ENCODE measurements around the gene ATP2B2.
"Not testable (repeated sequence)": the region's sequence is repeated elsewhere in the genome, so short reads cannot be mapped to it uniquely, and the experiment has no call there.

ATP2B2 gene

DNA sequence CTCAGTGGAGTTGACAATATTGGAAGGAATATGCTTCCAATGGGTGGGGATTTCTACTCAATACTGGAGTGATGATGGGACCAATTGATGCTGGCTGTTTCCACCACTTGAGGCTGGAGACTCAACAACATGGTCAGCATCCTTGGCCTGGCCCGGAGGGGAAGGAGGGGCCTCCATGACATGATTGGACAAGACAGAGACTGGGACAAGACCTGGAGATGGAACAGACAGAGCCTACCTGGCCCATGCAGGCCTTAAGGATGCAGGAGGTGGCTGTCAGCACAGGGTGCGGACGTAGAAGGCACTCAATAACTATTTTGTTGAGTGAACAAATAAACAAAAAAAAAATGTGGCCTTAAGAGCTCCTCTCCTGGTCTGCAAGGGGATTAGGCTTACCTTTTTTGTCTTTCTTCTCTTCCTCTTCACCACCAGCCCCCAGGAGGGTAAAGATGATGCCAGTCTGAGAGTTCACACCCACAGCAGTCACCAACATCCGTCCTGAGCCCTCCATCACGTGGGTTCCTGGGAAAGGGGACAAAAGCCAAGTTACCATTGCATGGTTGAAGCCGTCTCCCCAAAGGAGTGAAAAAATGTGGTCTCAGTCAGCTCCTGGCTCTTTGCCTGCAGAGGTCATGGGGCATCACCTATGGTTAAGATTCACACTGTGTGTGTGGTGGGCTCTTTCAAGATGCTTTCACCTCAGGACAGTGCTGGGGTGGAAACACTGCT lies 117.3 kb downstream of the ATP2B2 start:
- DNase-seq (ENCODE audit: low read depth in 1 of 2, low spot score in 1 of 2) = no peak

- DNase-seq (ENCODE audit: low read depth in 1 of 2, low spot score in 1 of 2) = no peak
These were observed 119.3 kb downstream of the ATP2B2 start for GRCh38 chr3:10386121-10386520.

GRCh38 chr3:10384541-10385360 lies 120.6 kb downstream of the ATP2B2 start:
- DNase-seq (ENCODE audit: low read depth in 1 of 2, low spot score in 1 of 2) = no peak

GRCh38 chr3:10383850-10384248 lies 121.5 kb downstream of the ATP2B2 start:
- DNase-seq (ENCODE audit: low read depth in 1 of 2, low spot score in 1 of 2) = no peak

DNA sequence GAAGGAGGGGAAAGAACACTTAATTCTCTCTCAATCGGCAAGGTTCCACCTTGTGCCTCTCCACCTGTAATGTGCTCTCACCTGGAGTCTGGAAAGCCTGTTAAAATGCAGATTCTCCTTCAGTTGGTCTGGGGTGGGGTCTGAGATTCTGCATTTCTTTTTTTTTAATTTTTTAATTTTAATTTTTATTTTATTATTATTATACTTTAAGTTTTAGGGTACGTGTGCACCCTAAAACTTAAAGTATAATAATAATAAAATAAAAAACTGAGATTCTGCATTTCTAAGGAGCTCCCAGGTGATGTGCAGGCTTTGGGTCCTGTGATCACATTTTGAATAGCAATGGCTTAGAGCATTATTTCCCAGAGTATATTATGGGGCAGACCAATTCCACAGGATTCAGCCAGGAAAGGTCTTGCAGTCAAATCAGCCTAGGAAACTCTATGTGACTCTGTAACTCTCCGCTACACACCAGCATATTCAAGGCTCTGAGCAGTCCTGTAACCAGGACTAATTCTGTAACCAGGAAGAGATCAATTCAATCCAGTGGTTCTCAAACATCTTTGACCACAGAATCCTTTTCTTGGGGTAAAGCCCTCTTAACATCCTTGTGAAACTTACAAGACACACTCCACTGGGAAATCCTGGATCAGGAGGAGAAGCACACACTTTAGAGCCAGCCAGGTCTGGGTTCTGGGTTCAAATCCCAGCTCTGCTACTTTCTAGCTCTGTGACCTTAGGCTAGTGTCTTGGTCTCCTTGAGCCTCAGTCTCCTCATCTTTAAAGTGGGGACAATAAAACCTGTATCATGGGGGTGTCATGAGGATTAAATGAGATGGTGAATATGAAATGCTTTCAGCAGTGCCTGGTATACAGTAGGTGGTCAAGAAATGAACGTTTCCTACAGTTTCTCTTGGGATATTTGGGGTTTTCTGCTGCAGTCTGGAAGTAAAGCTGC lies 122.2 kb downstream of the ATP2B2 start:
- no peak for DNase-seq (ENCODE audit: low read depth in 1 of 2, low spot score in 1 of 2)

DNA sequence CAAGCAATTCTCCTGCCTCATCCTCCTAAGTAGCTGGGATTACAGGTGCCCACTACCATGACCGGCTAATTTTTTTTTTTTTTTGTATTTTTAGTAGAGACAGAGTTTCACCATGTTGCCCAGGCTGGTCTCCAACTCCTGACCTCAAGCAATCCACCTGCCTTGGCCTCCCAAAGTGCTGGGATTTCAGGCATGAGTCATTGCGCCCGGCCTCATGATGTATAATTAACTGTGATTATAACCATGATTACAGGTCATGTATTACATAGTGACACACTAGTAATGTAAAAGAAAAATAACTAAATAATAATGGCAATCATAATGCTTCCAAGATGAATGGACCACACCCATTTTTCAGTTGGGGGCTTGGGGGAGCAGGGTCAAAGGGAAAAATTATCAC lies 122.9 kb downstream of the ATP2B2 start:
- DNase-seq (ENCODE audit: low read depth in 1 of 2, low spot score in 1 of 2) = not testable (repeated sequence)

DNA sequence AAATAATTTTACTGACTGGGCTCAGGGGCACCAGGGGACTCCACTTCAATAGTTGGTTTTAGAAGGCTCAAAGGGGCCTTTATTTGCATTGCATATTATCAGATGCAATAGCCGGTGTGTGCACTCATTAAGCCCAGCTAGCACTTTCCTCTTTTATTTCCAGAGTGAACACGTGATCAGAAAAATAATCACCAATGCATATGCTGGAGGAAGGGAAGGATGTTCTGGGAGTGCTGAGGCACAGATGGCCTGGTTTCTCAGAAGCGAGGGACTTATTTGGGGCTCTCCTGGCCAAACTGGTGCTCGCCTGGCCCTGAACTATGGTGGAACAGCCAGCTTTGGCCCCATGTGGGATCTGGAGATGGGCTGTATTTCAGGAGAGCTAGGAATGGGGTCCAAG lies 124.0 kb downstream of the ATP2B2 start:
- no peak for DNase-seq (ENCODE audit: low read depth in 1 of 2, low spot score in 1 of 2)

- no peak for DNase-seq (ENCODE audit: low read depth in 1 of 2, low spot score in 1 of 2)
These were observed 124.5 kb downstream of the ATP2B2 start for GRCh38 chr3:10380906-10381305.

GRCh38 chr3:10379961-10380360 lies 125.4 kb downstream of the ATP2B2 start:
- no peak for DNase-seq (ENCODE audit: low read depth in 1 of 2, low spot score in 1 of 2)

DNA sequence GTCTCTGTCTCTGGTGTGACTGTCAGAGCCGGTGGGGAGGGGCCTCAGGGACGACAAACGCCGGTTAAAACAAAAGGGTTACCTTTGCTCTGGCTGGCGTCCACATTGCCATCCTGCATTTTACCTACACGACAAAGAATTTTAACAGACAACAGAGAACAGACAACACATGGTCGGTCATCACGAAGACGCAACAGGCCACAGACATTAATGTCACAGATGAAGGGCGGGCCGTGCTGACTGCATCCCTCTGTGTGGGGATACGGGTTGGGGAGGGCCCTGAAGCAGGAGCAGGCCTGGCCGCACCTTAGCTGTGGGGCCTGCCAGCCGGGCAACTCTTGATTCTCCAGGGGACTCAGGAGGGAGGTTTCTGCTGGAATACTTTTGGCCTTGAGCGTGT lies 126.2 kb downstream of the ATP2B2 start:
- DNase-seq (ENCODE audit: low read depth in 1 of 2, low spot score in 1 of 2) = no peak

DNA sequence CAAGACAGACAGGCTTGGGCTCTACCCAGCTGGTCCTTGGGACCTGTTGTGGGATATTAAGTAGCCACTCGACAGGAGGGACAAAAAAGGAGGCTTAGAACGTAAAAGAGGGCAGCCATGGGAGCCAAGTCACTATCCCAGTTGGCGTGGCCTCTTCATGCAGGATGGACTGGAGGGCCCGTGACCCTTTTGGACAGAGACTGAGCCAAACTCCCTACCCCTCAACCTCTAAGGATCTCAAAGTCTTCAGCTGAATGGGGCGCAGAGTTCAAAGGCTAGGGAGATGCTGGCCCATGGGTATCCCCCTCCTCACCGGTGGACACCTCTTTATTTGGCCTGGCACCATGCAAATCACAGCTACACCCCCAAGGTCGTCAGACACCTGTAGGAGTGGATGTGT lies 126.6 kb downstream of the ATP2B2 start:
- no peak for DNase-seq (ENCODE audit: low read depth in 1 of 2, low spot score in 1 of 2)

- no peak for DNase-seq (ENCODE audit: low read depth in 1 of 2, low spot score in 1 of 2)
These were observed 127.1 kb downstream of the ATP2B2 start for GRCh38 chr3:10378246-10378645.

DNA sequence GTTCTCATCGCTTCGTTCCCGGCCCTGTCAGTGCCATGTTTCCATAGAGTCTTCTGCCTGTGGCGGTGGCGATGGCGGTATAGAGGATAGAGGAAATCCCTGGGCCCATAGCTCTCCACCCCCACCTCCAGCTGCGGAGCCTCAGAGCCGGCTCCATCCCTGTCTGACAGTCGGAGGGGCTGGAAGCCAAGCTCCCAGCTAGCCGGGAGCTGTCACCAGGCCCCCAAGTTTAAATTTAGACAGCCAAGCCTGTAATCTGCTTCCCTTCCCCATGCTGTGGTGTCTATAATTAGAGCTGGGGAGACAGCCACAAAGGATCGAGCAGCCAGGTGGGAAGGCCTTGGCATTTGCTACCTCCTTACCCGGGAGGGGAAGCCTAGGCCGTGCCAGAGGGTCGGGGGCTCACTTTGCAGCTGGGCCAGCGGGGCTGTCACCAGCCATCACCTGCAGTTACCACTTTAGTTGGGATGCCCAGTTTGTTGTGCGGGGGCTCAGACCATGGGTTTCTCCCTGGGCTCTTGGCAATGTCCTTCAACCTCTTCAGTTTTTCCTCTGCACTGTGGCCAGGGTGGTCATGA lies 128.1 kb downstream of the ATP2B2 start:
- DNase-seq (ENCODE audit: low read depth in 1 of 2, low spot score in 1 of 2) = no peak

DNA sequence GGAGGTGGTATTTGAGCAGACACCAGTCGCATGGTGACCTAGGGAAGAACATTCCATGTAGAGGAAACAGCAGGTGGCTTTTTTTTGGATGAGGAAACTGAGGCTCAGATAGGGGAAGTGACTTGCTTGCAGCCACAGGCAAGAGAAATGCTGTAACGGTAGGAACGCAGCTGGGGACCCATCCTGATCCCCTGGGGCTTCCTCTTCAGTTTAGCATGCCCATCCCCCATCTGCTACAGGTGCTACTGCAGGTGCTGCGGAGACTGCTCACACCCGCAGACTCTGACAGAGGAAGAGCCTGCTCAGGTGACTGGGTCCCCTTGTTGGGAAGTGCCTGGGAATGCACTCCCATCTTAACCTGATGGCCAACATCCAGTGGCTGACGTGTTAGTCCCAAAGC lies 129.0 kb downstream of the ATP2B2 start:
- DNase-seq (ENCODE audit: low read depth in 1 of 2, low spot score in 1 of 2) = no peak

- no peak for DNase-seq (ENCODE audit: low read depth in 1 of 2, low spot score in 1 of 2)
These were observed 129.9 kb downstream of the ATP2B2 start for GRCh38 chr3:10375296-10376053.

DNA sequence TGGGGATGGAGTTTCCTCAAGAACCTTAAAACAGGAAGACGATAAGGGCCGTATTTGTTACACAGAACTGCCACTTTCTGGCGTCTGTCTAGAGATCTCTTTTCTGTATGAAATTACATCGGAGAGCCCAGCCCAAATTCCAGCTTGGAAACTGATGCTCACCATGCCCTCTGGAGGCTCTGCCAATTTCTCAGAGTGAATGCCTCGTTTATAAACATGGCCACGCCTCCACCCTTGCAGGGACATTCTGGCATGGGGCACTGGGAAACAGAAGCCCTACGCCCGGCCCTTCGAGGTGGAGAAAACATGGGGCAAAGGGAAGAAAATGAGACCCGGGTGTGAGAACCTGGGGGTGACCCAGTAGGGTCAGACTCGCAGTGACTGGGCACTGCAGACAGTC lies 131.1 kb downstream of the ATP2B2 start:
- DNase-seq (ENCODE audit: low read depth in 1 of 2, low spot score in 1 of 2) = no peak

GRCh38 chr3:10373686-10374261 lies 131.6 kb downstream of the ATP2B2 start:
- no peak for DNase-seq (ENCODE audit: low read depth in 1 of 2, low spot score in 1 of 2)

- no peak for DNase-seq (ENCODE audit: low read depth in 1 of 2, low spot score in 1 of 2)
These were observed 133.6 kb downstream of the ATP2B2 start for GRCh38 chr3:10371789-10372188.

DNA sequence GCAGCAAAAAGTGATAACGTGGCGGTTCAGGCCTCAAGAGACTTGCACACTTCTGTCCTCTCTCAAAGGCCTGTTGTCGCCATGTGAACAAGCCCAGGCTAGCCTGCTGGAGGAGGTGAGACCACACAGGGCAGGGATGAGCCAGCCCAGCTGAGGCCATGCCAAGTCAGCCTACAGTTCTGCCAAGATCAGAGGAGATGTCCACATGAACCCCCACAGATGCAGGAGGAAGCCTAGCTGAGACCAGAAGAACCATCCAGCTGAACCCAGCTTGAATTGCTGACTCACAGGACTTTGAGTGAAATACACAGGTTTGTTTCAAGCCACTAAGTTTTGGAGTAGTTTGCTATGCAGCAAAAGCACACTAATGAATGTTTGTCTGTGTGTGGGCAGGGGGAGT lies 134.2 kb downstream of the ATP2B2 start:
- DNase-seq (ENCODE audit: low read depth in 1 of 2, low spot score in 1 of 2) = no peak

GRCh38 chr3:10370429-10370828 lies 135.0 kb downstream of the ATP2B2 start:
- DNase-seq (ENCODE audit: low read depth in 1 of 2, low spot score in 1 of 2) = no peak

Measured in stimulated activated CD4-positive, alpha-beta T cell treated with anti-CD3 and anti-CD28 coated beads, Interleukin-15, amount 100 ng/mL, for 1 hour (primary cell).